GM21381 (cell line): Measurements from ENCODE around the gene CD300LG.
"Not testable (repeated sequence)": the region's sequence is repeated elsewhere in the genome, so short reads cannot be mapped to it uniquely, and the experiment has no call there.

Experiments
- ATAC-seq: cut with Tn5 transposase; IDR thresholded peaks from one replicate; pipeline ENCODE4 v1.9.1; 2021; ENCODE audit warnings: mild to moderate bottlenecking, moderate library complexity; ENCODE audit not compliant: unreplicated experiment

CD300LG gene

DNA sequence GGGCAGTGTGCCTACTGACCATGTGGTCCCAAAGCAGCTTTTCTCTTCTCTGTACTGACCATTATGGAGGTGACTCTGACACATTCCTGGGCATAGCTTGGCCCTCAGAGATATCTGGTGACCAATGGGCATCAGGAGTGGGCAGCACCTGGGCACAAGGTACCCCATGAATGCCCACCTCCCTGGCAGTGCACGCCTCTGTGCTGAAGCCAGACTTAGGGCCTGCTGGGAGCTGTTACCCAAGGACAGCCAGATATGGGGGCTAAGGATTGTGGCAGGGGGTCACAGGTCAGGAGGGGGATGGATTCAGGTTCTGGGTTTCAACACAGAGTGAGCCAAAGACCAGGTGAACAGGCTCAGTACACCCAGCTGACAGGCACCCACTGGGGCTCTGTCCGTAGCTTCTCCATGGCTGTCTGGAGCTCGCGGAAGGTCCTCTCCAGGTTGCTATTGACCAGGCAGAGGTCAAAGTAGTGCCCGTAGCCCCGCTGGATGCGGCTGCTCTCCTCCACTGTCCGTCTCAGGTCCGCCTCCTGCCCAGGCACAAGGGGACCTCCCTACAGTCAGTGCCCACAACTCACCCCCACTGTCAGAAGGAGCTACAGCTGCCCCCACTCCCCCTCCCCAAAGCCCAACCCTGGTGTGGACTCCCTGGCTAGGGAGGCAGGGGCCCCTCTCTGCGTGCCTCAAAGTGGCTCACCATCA is 30.6 kb downstream of the CD300LG start:
- ATAC-seq, result no peak

DNA sequence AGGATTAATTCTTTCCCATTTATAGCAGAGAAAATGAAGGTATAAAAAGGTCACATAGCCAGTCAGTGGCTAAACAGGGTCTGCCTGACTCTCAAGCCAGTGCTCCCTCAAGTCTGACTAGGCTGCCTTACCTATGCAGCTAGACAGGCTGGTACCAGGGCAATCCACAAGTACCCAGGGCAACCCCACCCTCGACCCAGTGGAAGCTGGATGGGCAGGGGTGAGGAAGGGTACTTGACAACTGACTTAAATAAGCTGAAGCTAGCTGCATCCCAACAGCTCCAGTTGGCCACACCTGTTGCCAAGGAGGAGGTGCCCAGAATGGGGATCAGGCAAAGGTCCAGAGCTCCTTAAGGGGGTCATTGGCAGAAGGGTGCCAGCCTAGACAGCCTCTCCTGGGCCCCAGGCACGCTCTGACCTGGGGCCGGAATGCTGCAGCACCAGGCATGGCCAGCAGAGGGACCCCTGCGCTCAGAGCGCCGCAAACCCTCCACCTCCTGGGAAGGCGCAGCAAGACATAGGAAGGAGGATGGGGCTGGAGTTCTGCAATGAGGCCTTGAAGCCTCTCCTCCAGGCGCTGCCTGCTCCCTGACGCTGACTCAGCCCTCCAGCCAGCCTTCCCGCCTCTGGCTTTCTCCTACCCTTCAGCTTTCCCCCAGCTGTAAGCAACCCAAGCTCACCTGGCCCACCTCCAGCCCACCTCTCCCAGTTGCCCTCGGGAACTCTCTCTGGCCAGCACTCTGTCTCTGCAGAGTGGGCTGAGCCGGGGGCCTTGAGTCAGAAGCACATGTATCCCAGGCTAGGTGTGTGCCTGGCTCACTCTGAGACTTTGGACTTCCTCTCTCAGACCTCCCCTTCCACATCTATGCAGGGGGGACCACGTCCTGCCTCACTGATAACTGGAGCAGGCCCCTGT is 31.5 kb downstream of the CD300LG start:
- no peak for ATAC-seq

DNA sequence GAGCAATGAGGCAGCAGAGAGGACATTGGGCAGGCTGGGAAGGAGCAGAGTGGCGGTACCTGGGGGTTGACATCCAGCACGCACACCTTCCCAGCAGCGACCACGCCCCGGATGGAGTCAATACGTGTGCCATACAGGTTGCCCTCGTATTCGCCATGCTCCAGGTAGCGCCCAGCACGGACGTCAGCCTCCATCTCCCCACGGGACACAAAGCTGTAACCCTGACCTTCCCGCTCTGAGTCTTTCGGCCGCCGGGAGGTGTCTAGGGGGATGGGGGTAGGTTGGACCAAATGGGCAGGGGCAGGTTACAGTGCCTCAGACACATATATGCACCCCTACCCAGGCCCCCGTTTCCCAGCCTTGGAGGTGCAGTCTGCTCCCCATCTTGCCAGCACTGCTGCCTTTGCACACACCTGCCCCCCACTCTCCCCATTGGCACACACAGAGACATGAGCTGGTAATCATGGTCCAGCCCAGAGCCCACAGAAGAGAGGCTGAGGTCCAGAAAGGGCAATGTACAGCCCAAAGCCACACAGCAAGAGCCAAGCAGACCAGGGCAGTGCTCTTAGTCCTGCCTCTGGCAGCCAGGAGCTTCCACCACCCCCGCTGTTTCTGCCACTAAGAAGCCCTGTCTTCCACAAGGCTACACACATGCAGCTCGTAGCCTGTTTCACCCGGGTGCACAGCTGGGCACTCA is 32.9 kb downstream of the CD300LG start:
- no peak for ATAC-seq

DNA sequence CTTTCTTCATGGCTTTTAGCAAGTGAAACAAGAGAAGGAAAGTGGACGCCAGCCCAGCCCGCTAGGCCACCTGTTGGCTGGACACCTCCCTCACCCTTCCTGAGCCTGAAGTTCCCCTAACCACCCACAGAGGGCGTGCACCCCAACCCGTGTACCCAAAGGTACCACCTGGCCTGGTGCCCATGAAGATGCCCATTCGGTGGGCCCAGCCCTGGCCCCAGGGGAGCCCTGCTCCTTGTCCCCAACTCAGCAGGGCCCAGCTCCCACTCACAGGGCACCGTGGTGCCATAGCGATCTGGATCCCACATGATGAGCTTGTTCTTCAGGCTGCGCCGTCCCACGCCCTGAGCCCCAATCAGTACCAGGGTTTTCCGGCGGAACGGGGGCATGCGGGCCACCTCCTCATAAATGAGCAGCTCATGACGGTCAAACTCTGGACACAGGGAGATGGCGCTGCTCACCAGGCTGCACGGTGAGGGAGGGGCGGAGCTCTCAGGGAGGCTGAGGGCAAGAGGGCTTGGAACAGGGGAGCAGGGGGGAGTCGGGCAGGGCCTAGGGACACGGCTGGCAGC is 33.5 kb downstream of the CD300LG start:
- ATAC-seq, result no peak

DNA sequence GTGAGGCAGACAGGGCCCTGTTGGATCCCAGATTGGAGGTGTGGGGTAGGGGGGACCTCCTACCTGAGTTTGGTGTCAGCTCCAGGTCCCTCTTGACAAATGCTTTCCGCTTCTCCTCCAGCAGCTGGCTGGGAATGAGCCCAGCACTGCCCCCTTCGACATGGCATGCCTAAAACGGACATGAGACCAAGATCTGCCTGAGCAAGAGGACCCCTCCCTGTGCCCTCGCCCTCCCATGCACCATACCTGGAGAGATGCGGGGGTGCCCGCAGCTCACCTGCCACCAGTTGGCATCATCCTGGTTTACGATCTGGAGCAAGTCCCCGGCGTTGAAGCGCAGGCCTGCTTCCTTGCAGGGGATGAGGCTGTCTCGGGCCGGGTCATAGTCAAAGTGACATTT is 34.2 kb downstream of the CD300LG start:
- no peak for ATAC-seq

DNA sequence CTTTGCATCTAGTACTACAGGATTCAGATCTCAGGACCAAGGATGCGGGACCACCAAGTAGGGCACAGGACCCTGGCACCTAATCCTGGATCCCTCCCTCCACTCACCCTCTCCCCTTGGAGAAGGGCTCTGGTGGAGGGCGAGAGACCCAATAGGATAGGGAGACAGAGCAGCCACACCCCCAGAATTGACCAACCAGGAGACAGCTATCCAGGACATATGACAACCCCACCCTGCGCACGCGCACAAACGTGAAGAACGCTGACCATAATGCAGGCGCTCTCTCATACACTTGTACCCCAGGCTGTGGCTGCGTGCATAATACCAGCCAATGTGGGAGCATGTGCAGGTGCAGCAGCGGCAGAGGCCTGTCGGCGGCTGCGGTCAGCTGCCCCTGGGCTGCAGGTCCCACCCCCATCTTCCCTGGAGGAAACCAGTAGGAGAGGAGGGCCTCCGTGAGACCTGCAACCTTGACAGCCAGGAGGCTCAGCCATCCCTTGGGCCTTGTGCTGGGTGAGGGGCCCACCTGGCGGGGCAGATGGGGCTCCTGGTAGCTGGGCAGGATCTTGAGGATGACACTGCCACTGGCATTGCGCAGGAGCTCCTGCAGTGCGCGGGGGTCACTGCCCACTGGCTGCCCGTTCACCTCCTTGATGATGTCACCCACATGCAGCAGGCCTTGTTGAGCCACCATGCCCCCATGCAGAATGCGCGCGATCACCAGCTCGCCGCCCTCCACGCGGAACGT is 35.0 kb downstream of the CD300LG start:
- ATAC-seq, result no peak

DNA sequence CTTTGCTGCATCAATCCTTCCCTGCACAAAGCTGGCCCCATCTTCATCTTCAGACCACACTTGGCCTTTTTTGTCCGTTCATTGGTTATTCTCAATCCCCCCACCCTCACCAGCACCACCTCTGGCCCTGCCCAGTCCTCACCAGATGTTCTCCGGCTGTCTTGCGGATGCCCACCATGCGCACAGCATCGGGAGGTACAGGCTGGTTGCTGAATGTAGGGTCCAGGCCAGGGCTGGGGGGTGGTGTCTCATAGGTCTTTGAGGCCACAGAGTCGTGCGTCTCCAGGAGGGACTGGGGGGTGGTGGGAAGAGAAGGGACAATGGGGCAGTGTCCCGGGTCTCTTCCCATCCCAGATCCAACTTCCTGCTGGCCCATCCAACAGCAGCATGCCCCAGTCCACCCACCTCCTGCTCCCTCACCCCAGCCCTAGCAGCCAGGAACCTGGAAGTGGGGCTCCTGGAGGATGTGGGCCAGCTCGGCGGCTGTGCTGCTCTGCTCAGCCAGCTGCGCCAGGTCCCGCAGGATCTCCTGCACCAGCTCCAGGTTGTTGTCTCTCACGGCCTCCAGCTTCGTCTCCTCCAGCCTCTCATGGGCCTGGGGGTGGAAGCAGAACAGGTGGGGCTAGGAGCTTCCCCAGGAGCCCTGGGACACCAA is 35.9 kb downstream of the CD300LG start:
- no peak for ATAC-seq

DNA sequence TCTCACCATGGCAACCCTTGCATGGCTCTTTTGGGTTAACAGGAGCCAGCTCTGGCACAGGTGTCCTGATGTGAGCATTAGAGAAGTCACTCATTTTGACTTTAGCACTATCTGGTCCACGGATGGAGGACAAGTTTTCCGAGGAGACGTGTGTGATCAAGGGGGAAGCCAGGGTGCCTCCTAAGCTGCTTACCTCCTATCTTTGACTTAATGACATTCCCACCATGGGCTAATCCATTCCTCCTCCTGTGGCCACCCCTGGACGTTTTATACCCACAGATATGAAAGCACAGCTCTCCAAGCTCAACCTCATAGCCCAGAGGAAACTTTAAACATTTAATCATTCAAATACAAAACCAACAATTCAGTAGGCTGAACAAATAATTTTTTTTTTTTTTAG is 41.6 kb downstream of the CD300LG start:
- no peak for ATAC-seq

DNA sequence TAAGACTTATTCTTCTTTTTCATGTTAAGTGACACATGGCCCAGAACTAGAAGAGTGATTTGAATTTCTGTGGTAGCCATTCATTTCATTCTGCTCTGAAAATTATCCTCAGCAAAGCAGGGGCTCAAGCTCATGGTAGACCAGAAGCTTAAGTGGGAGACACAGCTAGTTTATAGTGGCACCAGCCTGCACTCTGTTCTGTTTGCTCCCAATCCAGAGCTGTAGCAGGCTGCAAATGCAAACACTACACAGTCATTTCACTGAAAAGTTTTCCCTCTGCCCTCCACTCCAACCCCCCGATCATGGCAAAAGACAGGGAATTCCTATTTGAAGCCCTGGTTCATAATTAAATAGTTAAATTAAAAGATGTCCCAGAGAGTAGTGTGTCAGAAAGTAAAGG is 43.3 kb downstream of the CD300LG start:
- ATAC-seq, result no peak

DNA sequence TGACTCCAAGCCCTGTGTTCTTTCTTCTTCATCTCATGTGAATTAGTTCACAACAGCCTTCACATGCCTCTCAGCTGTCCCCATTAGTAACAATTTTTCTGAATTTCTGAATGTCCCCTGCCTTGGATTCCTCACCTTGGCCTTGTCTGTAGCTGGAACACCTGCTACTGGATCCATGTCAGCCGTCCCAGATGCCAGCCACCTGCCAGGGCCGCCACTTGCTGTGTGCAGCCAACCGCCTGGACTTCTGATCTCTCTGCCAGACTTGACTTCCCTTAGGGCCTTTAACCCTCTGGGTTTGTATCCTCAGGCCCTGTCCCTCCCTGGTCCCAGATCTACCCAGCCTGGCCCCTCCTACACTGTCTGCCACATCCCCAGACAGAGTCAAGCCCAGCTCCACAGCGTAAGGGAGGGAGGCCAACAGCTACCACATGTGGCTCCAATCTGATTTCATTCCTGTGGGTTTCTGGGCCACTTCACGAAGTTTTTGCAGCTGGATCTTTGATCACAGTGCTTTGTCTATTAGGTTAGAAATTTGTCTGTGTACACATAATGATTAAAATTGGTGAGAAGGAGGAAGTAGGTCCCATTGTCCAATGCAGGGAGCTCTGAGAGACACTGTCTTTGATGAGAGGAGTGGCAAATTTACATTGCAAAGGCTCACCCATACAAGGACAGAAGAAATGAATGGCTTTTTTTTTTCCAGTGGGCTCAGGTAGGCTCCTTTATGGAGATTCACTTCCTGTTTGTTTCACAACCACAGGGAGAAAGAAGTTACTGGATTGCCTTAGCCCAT is 45.1 kb downstream of the CD300LG start:
- no peak for ATAC-seq

DNA sequence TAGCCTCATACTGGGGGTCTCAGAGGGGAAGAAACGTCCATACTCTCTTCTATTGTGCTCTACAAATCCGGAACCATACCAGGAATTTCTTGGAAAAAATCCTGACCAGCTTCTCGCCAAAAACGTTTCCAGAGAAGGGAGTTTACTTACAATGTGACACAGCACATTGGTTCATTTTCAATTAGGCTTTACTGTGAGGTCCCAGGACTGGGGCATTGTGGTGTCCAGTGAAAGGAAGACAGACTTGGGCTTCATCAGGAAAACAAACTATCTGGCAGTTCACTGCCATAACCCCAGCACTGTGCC is 45.6 kb downstream of the CD300LG start:
- ATAC-seq, result no peak

DNA sequence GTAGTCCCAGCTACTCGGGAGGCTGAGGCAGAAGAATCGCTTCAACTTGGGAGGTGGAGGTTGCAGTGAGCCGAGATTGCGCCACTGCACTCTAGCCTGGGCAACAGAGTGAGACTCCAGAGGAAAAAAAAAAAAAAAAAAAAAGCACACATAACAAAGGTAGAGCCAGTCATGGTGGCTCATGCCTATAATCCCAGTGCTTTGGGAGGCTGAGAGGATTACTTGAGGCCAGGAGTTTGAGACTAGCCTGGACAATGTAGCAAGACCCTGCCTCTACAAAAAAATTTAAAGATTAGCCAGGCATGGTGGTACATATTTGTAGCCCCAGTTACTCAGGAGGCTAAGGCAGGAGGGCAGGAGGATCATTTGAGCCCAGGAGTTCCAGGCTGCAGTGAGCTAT is 47.5 kb downstream of the CD300LG start:
- not testable (repeated sequence) for ATAC-seq

DNA sequence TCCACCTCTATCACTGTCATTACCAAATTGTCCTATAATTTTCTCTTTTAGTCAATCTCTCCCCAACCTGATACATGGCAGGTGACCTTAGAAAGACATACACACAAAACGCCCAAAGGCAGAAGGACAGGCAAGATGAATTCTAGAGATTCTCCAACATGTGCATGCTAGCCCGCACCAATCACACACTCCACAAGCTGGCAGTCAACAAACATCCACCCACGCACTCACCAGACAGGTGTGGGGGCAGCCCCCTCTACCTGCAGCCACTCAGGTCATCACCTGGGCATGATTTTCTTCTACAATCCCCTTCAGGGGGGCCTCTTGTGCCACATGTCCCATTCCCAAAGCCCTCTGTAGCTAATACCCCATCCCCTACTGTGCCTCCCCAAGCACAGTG is 50.9 kb downstream of the CD300LG start:
- no peak for ATAC-seq

DNA sequence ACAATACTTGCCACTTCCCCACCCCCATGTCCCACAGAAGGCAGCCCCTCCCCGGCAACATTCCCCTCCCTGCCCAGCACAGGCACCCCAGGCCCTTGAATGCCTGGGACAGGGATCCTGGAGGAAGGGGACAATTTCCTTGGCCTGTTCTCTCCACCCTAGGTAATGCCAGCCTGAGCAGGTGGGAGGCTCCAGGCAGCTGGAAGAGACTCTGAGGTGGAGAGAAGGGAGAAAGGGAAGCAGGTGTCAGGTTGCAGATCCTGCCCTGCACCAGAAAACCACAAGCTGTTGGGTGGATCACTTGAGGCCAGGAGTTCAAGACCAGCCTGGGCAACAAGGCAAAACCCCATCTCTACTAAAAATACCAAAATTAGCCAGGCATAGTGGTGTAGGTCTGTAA is 51.5 kb downstream of the CD300LG start:
- ATAC-seq, result no peak

DNA sequence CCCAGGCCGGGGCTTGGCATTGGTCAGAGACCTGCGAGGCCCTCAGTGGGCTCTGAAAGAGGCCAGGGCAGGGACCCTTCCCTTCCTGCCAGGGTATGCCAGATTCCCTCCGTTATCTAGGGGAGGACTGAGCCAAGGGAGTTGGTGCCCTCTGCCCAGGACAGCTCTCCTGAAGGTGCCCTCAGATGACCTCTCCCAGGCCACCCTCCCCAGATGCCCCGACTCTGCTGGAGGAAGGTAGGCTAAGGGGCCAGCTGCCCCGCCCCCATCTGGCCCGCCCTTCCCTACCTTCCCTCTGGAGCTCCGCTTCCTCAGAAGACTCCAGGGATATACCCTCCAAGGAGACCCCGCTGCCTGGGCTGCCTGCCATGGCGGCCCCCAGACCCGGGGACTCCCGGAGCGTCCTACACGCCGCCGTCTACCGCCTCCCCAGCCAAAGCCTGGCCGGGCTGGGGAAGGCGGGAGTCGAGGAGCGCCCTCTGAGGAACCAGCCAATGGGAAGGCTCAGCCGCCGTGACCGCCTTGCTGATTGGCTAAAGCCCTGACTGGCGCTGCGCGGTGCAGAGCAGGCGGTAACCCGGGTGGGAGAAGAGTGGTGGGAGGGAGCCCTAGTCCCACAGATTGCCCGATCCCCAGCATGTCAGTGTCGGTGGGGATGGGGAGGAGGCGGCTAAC is 53.3 kb downstream of the CD300LG start:
- peak; percentile 70 for ATAC-seq

DNA sequence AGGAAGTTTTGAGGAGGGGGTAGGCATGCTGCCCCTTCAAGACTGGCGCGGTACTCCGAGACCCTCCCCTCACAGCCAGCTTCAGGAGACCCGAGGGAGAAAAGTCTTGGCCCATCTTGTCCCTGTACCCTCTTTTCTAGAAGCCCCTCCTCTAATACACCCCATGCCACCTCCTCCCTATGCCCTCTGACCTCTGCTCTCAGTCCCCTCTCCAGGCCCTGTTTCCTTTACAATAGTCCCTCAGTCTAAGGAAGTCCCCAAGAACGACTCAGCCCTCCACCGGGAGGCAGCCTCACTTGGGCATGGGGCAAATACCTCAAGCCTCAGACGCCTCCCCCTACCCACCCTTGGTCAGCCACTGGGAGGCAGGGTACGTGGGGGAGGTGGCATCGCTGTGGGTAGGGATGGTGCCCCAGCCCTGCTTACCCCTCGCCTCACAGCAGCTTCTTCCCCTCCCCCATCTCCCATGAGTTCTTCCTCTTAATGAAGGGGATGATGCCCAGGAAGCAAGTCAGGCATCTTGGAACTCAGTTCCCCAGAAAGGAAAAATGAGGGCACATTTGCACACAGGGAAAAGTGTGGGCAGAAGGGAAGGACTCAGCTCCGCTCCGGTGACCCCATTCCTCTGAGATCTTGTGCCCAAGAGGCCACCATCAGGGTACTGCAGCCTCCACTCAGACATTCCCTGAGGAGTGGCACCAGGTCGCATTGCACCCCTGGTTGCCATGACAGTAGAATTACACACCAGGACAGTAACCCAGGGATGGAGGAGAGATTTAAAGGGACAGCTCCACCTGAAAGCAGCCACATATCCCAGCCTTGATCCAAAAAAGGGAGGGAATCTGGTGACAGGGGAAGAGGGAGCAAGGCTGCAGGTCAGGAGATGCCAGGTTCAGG is 54.1 kb downstream of the CD300LG start:
- no peak for ATAC-seq

DNA sequence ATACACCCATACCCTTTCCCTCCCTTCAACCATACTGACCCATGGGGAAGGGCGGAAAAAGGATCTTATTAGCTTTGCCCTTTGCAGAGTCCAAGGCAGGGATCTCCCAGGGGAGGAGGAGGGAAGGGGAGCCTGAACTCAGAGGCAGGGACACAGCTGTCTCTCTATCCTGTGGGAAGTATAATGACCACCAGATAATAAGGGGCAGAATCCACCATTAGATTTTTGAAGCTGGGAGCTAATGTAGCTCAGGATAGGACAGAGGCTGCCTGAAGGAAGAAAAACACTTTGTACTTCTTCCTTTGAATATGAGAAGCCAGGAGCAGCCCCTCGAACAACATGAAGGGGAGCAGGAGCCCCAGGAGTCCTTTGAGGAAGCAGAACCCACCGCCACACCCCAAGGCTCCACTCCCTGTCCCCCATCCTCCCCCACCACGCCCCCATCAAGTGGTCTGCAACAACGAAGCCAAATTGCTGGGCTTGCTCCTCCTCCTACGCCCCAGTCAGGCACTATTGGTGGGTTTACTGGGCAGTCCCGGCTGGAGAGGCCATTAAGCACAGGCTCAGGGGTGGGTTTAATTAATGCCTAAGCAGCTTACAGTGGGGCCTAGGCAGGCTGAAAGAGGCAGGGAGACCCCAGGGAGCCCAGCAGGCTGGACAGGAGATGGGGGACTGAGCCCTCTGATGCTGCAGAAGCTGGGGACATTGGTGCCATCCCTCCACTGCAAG is 55.0 kb downstream of the CD300LG start:
- no peak for ATAC-seq
